ENCODE data around the gene MRPL21. TPM values are rescaled to one million over a fixed set of nuclear protein-coding genes. Genes with fewer than 3 reads are reported as not detected.

The MRPL21 gene
- total and polyA plus RNA-seq, 2 of the 8 experiments (the other 6 are each of a cell fraction or from before 2014, with no cell fraction given) = 102 to 107 TPM

- H3K56ac ChIP-seq (replicated peaks; ENCODE audit: insufficient read length, low read depth, low read length) = no peak overlapping the region
- H3K18ac ChIP-seq (ENCODE audit: extremely low read depth, low read length) = no peak overlapping the region
- no peak overlapping the region for H3K9ac ChIP-seq (replicated peaks in 1 of 4; ENCODE audit: extremely low read depth in 1 of 4, low read depth in 3 of 4, low read length in 3 of 4)
- H3K4me2 ChIP-seq (ENCODE audit: insufficient read depth in 1 of 2, low read depth in 2 of 2, low read length in 2 of 2) = no peak overlapping the region
- H3K23me2 ChIP-seq (ENCODE audit: low read depth, low read length) = no peaks in the 10 kb centered on the region
- ChIA-PET POLR2A (ENCODE audit: partially characterized antibody) (no interaction called here), CTCF (ENCODE audit: partially characterized antibody) (interaction anchor here (0.6 to 0.8 kb wide), 2 partner anchors 13 to 724 kb away, joined by 3 to 4 read pairs; no protein-coding TSS in a partner anchor)
- no peak overlapping the region for H2BK20ac ChIP-seq (ENCODE audit: low read length)
- H3K79me1 ChIP-seq (ENCODE audit: low read depth, low read length) = no peaks in the 10 kb centered on the region; the same call in 1 of the 2 replicates
- no peak overlapping the region for H2AK5ac ChIP-seq (ENCODE audit: low read depth, low read length)
- no peak overlapping the region for H3K23ac ChIP-seq (ENCODE audit: insufficient read length)
- no peak overlapping the region for H2AFZ ChIP-seq (ENCODE audit: low read length)
- H3K27me3 ChIP-seq (replicated peaks in 1 of 4; ENCODE audit: control insufficient read depth in 3 of 4, extremely low read depth in 1 of 4, insufficient read depth in 3 of 4, low read length in 3 of 4) = no peaks in the 10 kb centered on the region
- H4K20me1 ChIP-seq (replicated peaks in 1 of 2; ENCODE audit: control insufficient read depth in 1 of 2, insufficient read depth in 2 of 2, low read length in 2 of 2) = peaks cover 3 to 4% of the 10 kb centered on the region in 2 experiments
- DNase-seq (ENCODE audit: low read depth in 1 of 2, low spot score in 2 of 2) = no peak
- no peak for FAIRE-seq
- H2BK15ac ChIP-seq (ENCODE audit: low read length) = no peak overlapping the region
- H4K8ac ChIP-seq (ENCODE audit: extremely low read depth, insufficient read depth, low read length) = no peak overlapping the region
- H3K4me1 ChIP-seq (replicated peaks in 1 of 4; ENCODE audit: control insufficient read depth in 3 of 4, insufficient read depth in 4 of 4, low read length in 3 of 4) = no peaks in the 10 kb centered on the region
- H3K4me3 ChIP-seq (ENCODE audit: extremely low read depth in 1 of 4, insufficient read depth in 2 of 4, low read depth in 3 of 4, low read length in 4 of 4) = no peak overlapping the region
- H3K36me3 ChIP-seq (ENCODE audit: control insufficient read depth in 2 of 4, insufficient read depth in 4 of 4, low read length in 3 of 4) = peaks cover 4 to 22% (median 14%) of the 10 kb centered on the region in 4 experiments; a peak in 5 of 8 replicates
- H4K5ac ChIP-seq (ENCODE audit: insufficient read length, low read depth, low read length) = no peak overlapping the region
- no peak overlapping the region for H3K27ac ChIP-seq (ENCODE audit: low read depth, low read length)
- no peak overlapping the region for H2BK5ac ChIP-seq (ENCODE audit: low read depth, low read length)
- no peak overlapping the region for H2BK12ac ChIP-seq (ENCODE audit: low read depth, low read length)
- no peak overlapping the region for H2BK120ac ChIP-seq (replicated peaks; ENCODE audit: low read depth, low read length)
- WGBS, 2 experiments (ENCODE audit: extremely low coverage in 1 of 2, insufficient coverage in 1 of 2, insufficient read length in 1 of 2, insufficient replicate concordance in 2 of 2, low coverage in 1 of 2, low lambda C conversion rate in 2 of 2, missing lambda C conversion rate in 1 of 2) = 89% methylated on average over 28 of the region's 29 CpGs; no CpG with 5 or more reads in 1 of the 2 experiments
- no peaks in the 10 kb centered on the region for H3K79me2 ChIP-seq (ENCODE audit: control insufficient read depth in 1 of 2, insufficient read depth in 2 of 2, low read length in 2 of 2)
- H3K4ac ChIP-seq (replicated peaks; ENCODE audit: insufficient read length, low read depth, low read length) = no peak overlapping the region
- H3K9me3 ChIP-seq (ENCODE audit: insufficient read depth in 2 of 2, low read depth in 1 of 2, low read length in 1 of 2) = no peaks in the 10 kb centered on the region
- no peak overlapping the region for H4K91ac ChIP-seq (replicated peaks; ENCODE audit: insufficient read length, low read length)
- H3K14ac ChIP-seq (ENCODE audit: insufficient read length) = no peak overlapping the region
Measured at GRCh38 chr11:68936676-68937620, 33.3 kb upstream of the MRPL21 start.
